Activated CD4-positive, alpha-beta T cell treated with anti-CD3 and anti-CD28 coated beads, Interleukin-2, amount 50 U/mL, for 4 hours (primary cell): ENCODE measurements around the gene HSPA4.
"Not testable (repeated sequence)": the region's sequence is repeated elsewhere in the genome, so short reads cannot be mapped to it uniquely, and the experiment has no call there.

Source experiments
- DNase-seq, 2 experiments: peaks; one replicate each; pipeline ENCODE4 v3.0.0-alpha.2; 2020

Gene HSPA4

DNA sequence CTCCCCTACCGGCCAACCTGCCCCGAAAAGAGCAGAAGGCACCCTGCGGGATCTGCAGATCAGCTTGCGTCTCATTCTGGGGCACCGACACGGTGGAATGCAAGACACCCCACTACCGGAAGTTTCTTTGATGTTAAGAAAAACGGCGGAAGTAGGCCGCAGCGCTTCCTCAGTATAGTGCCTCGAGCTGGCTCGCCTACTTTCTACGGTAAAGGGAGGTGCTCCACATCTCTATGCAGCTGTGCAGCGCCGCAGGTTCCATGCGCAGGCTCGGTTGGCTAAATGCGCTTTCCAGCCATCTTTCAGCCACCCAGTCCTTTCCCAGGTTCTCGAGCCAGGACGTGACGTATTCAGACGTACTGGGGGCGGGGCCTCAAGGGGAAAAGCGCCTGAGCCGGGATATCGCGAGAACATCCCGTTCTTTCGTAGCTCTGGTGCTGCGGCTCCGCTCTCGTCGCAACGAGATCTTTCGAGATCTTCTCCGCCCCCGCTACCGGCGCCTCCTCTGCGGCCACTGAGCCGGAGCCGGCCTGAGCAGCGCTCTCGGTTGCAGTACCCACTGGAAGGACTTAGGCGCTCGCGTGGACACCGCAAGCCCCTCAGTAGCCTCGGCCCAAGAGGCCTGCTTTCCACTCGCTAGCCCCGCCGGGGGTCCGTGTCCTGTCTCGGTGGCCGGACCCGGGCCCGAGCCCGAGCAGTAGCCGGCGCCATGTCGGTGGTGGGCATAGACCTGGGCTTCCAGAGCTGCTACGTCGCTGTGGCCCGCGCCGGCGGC, at the start of gene HSPA4:
TSS of gene HSPA4 (plus strand) at position 472 of the 775 bp plus-strand sequence. CDS start at position 710, 238 bp downstream.
- DNase-seq, result peak; percentile 96 to 97

DNA sequence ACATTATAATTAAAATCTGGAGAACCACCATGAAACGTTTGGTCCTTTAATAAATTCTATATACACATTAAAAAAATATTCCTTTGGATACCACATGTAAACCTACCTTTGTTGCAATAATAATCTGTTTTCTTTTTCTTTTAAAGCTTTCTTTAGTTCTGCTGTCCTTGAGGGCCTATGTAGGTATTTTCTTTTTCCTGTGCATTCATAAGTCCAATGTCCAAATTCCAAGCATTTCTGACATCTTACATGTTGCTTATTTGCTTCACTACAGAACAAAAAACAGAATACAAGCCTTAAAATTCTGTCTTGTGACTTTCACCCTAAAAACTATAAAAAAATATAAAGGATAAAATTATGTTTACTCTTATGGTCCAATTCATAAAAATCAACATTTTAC, 45.2 kb upstream of the HSPA4 start:
- DNase-seq, result no peak

DNA sequence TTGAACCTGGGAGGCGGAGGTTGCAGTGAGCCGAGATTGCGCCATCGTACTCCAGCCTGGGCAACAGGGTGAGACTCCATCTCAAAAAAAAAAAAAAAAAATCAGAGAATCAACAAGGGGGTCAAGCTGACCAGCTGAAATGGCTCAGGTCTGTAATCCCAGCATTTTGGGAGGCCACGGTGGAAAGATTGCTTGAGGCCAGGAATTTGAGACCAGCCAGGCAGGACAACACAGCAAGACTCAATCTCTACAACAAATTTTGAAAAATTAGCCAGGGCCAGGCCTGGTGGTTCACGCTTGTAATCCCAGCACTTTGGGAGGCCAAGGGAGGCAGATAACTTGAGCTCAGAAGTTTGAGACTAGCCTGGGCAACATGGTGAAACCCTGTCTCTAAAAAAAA, 43.4 kb upstream of the HSPA4 start:
- not testable (repeated sequence) for DNase-seq

DNA sequence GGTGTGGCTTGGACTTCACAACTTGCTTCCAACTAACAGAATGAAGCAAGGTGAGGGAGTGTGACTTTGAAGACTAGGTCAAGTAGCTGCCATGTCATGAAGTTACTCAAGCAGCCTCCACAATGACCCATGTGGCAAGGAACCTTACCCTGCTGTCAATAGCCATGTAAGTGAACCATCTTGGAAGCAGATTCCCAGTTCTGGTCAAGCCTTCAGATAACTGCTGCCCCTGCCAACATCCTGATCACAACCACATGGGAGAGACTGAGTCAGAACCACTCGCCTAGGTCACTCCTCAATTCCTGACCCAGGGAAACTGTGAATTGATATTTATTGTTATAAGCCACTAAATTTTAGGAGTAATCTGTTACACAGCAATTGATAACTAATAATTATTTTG, 36.3 kb upstream of the HSPA4 start:
- no peak for DNase-seq

DNA sequence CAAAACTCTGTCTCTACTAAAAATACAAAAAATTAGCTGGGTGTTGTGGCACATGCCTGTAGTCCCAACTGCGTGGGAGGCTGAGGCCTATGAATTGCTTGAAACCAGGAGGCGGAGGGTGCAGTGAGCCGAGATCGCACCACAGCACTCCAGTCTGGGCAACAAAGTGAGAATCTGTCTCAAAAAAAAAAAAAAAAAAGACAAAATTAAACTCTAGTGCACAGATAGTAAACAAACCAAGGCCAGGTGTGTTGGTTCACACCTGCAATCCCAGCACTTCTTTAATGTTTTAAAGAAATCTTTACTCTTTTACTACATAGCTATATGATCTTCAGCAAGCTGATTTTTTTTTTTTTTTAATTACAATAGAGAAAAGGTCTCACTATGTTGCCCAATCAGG, 33.8 kb upstream of the HSPA4 start:
- no peak for DNase-seq

DNA sequence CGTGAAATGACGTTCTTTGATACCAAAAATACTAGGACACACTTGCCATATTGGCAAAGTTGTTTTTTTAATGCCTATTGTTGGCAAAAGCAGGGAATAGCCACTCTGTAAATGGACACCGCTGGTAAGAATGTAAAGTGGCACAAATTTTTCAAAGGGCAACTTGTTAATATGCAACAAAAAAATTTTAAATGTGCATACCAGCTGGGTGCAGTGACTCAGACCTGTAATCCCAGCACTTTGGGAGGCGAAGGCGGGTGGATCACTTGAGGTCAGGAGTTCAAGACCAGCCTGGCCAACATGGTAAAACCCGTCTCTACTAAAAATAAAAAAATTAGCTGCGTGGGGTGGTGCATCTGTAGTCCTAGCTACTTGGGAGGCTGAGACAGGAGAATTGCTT, 32.3 kb upstream of the HSPA4 start:
- not testable (repeated sequence) for DNase-seq

DNA sequence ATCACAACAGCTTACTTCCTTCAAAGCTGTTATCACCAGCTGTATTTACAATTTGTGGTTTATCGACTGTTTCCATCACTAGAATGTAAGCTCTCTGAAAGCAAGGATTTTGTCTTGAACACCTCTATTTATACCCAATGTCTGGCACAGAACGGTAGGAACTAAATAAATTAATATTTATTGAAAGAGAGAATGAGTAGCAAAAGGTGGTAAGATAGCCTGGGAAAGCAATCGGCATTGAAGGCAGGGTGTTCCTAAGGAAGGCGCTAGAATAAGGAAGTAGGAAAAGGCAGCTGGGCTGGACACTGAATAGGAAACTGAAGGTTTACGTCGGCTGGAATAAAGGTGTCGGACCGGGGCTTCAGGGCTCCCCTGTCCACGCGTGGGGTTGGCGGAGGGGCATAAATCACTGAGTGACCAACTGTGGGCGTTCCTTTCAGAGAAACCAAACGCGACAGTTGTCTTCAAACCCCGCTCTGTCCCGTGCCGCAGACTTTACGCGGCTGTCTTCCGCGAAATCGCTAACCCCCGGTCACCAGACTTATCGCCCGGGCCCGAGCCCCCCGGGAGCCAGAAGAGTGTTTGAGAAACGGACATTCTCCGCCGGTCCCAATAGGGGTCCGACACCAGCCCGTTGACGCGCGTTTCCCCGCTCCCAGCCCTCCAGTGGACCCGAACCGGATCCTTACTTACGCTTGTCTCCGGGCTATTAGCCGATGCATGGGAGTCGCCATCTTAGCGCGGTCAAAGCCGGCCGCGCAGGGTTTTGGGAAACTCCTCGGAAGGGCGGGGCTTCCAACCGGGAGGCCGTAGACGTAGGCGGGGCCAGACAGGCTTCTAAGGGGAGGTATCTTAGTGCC, 25.8 kb upstream of the HSPA4 start, which contains the start of gene ZCCHC10:
TSS of gene ZCCHC10 (minus strand) at position 746 of the 860 bp plus-strand sequence. CDS start at position 734, 12 bp downstream.
- peak; percentile 88 to 90 for DNase-seq

DNA sequence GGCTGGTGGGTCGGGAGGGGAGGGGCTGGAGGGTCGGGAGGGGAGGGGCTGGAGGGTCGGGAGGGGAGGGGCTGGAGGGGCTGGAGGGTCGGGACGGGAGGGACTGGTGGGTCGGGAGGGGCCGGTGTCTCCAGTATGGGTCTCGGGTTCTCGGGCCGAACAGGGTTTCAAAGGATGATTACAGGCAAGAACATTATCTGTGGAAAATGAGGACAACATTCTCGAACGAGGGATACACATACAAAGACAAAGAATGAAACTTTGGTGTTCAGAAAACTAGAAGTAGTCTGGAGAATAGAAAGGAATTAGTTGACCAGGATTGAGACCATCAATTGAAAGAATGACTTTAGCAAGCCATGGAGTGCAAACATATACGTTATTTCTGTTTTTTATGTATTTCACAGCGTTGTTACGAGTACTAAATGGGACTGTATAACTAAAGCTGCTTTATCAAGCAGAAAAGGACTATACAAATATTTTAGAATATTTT, 25.1 kb upstream of the HSPA4 start:
- DNase-seq, result no peak

DNA sequence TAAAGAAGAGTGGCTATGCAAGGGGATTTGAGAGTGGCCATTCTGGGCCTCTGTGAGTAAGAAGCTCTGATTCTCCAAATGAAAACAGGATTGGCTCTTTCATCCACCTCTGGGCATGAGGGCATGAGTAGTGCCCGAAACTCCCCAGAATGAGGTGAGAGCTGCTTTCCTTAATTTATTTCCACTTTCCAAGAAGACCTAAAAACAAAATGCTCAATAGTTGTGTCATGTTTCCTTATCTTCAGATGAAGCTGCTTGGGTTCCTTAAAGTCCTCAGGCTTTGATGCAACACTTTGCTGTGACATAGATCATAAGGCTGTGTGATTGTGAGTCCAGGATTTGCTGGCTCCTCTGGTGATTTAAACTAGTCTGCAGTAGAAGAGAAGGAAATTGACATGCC, 22.4 kb upstream of the HSPA4 start:
- DNase-seq, result no peak

DNA sequence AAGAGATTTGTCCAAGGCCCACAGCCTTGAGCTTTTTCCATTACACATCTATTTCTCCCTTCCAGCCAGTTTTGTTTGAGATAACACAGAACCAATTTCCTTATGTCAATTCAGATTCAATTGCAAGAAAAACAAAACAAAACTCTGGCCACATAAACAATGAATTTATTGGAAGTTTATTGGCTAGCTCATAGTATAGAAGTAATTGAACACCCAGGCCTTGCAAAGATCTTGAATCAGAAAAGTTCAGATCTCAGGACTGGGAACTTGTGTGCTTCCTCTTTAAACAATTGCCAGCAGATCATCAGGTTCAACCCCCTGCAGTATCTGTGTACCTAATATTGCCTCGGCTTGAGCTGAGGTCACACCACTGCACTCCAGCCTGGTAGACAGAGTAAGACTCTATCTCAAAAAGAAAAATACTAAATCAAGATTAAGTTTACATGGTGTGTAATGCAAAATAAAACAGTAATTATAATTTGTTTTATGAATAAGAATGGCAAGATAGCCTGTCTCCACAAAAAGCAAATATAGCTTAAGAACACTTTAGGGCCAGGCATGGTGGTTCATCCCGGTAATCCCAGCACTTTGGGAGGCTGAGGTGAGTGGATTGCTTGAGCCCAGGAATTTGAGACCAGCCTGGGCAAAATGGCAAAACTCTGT, 21.3 kb upstream of the HSPA4 start:
- DNase-seq, result no peak

DNA sequence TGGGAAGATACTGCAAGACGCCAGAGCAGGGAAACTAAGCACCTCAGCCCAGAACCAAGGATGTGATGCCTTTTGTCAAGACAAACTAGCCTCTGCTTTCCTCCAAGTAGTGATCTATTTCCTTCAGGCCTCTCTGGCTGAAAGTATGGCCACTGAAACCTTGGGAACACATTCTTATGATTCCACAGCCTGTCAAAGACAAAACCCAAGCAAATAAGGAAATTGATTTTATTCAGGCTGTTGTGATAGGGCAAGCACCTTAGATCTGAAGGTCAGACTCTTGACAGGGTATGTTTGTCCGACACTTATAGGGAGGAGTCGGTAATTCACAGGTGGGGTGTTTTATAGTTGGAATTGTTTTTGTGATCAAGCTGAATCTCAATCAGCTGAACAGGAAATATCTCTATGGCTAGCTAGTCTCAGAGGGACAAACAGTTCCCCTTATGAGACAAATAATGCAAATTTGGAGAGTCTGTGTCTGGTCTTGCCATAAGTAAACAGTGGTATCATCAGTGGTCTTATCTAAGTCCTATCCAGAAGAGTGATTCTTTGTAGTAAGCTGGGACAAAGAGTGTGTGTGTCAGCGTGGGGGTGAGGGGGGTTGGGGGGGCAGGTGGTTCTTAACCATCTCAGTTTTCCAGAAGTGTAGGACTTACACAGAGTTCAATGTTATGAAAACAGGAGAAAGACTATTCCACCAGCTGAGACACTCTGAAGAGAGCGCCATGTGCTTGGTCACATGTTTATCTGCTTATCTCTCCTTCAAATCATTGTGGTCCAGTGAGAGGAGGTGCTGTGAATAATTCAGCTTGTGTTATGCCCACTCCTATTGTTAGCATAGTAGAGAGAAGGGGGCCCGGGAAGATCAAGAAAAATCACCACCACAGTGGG, 18.7 kb upstream of the HSPA4 start:
- DNase-seq, result no peak

DNA sequence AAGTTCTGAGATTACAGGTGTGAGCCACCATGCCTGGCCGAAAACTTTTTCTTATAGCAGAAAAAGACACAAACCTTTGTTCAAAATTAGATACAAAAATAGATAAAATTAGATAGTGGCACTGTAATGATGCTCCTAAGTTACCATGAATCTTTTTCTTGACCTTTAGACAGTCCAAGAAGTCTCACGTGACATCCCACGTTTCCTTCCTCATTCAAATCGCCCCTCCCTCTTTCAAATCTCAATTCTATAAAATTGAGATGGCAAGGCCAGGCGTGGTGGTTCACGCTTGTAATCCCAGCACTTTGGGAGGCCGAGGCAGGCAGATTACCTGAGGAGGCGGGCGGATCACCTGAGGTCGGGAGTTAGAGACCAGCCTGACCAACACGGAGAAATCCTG, 17.7 kb upstream of the HSPA4 start:
- DNase-seq, result no peak

DNA sequence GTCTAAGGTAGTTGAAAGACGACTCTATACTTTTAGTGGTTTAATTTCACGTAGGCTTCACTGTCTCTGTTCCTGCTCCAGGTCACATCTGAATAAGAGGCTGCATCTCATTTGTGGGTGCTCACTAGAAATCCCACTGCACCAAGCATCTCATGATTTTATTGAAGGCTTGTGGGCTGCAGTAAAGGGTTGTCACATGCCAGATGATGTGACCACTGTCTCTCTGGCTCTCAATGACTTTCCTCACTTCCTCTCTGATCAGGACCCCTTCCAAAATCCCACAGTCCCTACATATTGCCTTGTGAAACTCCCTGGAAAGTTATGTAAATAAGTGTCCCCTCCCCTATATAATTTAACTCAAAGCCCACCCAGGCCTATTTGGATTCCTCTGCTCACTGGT, 16.6 kb upstream of the HSPA4 start:
- no peak for DNase-seq

DNA sequence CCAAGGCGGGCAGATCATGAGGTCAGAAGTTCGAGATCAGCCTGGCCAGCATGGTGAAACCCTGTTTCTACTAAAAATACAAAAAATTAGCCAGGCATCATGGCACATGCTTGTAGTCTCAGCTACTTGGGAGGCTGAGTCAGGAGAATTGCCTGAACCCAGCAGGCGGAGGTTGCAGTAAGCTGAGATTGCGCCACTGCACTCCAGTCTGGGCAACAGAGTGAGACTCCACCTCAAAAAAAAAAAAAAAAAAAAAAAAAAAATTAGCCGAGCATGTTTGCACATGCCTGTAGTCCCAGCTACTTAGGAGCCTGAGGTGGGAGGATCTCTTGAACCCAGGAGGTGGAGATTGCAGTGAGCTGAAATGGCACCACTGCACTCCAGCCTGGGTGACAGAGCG, 15.1 kb upstream of the HSPA4 start:
- DNase-seq, result not testable (repeated sequence)

DNA sequence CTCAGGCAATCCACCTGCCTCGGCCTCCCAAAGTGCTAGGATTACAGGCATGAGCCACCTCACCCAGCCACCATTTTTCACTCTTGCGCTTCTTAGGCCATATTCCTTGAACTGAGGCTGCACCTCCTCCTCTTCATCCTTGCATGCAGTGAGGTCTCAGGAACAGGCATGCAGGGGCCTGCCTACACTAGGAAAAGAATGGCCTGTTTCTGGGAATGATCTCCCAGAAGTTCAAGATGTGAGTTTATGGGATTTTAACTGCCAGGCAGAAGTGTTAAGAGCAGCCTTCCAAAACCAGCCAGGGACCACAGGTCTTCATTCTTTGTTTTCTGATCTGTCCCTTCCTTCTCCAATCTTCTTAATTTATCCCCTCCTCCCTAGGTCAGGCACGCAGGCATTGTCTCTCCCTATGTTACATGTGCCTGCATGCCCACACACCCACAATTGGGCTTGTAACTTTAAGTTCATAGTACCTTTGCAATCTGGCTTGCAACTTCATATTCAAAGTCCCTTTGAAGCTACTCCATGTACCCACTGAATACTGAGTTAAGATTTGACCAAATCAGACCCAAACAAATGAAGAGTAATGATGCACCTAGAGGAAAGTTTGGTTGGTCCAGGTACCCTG, 10.5 kb upstream of the HSPA4 start:
- no peak for DNase-seq

DNA sequence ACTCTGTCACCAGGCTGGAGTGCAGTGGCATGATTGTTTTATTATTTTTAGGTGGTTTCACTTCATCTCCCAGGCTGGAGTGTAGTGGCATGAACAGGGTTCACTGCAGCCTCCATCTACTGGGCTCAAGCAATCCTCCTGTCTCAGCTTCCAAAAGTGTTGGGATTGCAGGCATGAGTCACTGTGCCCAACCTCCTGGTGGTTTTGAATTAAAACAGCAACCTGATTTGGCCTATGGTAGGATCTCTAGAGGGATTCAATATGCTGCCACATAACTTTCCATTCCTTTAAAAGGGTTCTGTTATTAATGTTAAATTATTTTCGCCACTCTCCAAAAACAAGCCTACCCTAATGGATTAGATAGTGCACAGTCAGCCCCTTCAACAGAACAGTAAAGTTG, 9.9 kb upstream of the HSPA4 start:
- DNase-seq, result no peak

DNA sequence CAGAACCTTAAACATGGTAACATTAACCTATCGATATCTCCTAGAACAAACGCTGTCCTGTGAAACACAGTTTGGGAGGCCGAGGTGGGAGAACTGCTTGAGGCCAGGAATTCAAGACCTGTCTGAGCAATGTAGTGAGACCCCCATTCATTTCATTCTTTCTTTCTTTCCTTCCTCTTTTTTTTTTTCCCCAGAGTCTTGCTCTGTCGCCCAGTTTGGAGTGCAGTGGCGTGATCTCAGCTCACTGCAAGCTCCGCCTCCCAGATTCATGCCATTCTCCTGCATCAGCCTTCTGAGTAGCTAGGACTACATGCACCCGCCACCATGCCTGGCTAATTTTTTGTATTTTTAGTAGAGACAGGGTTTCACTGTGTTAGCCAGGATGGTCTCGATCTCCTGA, 5.3 kb upstream of the HSPA4 start:
- not testable (repeated sequence) for DNase-seq

DNA sequence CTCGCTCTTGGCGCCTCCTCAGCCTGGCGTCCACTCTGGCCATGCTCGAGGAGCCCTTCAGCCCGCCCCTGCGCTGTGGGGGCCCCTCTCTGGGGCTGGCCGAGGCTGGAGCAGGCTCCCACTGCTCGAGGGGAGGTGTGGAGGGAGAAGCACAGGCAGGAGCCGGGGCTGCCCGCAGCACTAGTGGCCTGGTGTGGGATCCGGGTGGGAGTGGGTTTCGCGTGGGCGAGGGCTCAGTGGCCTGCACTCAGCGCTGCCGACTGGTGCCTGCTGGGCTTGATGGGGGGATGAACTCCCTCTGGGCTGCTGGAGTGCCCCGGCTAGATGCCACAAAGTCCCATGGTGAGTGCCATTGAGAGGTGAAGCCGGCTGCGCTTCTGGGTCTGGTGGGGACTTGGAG, 4.4 kb upstream of the HSPA4 start:
- no peak for DNase-seq

DNA sequence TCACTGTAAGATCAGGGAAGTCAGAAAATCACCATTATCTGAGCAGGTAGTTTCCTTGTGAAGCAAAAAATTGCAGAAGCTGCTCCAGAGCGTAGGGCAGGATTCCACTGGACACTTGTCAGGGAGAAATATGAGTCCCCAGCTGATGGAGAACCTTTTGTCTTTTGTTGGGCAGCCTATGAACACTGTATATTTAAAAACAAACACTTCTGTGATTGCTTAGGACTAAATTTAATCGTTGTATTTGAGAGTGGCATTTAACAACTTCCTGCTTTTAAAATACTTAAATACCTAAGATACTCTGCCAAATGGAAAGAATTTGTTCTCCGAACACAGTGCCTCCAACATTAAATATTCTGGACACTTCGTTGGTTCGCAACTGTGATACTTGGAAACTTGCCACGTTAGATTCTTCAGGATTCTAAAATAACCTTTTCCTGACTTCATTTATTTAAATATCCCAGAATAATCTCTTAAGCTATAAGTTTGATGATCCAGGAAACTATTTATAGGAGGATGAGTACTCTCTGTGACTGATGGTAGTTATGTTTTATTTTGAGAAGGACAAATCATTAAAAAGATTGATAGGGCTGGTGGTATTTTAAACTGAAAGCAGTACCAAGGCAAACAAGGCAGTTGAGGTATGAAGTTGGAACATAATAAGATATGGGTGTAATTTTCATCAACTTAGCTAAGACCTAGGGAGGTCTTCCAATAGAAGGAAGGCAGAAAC, 2.7 kb upstream of the HSPA4 start:
- no peak for DNase-seq

DNA sequence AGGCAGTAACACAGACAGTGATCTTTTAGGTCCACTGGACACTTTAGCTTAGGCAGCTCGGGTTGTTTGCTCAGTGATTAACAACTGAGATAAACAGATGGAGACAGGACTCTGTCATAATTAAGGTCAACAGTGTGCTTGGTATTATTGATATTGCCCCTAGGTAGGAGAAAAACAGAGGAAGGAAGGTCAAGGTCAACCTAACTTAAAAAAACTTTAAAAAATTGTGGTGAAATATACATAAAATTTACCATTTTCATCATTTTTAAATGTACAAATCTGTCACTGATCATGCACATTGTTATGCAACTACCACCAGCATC, 2.1 kb upstream of the HSPA4 start:
- no peak for DNase-seq

DNA sequence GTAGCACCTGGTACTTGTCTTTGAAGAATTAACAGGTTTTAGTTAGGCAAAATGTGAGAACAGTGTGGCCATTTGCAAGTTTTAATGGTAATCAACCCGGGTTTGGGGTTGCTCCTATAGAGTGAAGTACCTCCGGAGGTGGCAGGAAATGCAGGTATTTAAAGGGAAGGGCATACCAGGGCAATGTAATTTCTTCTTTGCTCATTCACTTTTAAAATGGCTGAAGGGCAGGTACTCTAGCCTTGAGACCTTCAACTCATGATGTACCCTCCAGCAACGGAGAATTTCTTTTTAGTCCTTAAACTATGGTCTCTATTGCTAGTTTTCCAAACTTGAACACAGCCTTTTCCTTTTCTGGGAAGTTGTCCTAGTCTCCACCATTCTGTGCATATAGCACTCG, 1.3 kb upstream of the HSPA4 start:
- no peak for DNase-seq
